ENCODE results near the gene PCA3.

GRCh38 chr9:76820431-76820830 lies 56.2 kb downstream of the PCA3 start:
- TF ChIP-seq, protein P1, sequence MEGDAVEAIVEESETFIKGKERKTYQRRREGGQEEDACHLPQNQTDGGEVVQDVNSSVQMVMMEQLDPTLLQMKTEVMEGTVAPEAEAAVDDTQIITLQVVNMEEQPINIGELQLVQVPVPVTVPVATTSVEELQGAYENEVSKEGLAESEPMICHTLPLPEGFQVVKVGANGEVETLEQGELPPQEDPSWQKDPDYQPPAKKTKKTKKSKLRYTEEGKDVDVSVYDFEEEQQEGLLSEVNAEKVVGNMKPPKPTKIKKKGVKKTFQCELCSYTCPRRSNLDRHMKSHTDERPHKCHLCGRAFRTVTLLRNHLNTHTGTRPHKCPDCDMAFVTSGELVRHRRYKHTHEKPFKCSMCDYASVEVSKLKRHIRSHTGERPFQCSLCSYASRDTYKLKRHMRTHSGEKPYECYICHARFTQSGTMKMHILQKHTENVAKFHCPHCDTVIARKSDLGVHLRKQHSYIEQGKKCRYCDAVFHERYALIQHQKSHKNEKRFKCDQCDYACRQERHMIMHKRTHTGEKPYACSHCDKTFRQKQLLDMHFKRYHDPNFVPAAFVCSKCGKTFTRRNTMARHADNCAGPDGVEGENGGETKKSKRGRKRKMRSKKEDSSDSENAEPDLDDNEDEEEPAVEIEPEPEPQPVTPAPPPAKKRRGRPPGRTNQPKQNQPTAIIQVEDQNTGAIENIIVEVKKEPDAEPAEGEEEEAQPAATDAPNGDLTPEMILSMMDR (conservative IDR thresholded peaks at IDR 0.05 in 1 of 2, IDR thresholded peaks at IDR 0.05 in 1 of 2; ENCODE audit: low read depth in 1 of 2, low read length in 2 of 2) = no peak
- TF ChIP-seq EZH2 (IDR thresholded peaks at IDR 0.05; ENCODE audit: low read length, missing control alignments) = no peak
